Neural progenitor cell (in vitro differentiated cells): Measurements from ENCODE around the gene ZNF672.

ENCODE experiments used
- EZH2phosphoT487 ChIP-seq: fragments of 200-600 bp; sonication (generic); IDR thresholded peaks from 2 replicates; pipeline ENCODE4 v1.6.1; 2017; ENCODE audit warnings: antibody characterized with exemption
- TF ChIP-seq, protein P1 (sequence below): fragments of 200-600 bp; sonication (generic); IDR thresholded peaks from 2 replicates; pipeline ENCODE4 v1.5.1; 2017; ENCODE audit warnings: antibody characterized with exemption, mild to moderate bottlenecking

DNA sequence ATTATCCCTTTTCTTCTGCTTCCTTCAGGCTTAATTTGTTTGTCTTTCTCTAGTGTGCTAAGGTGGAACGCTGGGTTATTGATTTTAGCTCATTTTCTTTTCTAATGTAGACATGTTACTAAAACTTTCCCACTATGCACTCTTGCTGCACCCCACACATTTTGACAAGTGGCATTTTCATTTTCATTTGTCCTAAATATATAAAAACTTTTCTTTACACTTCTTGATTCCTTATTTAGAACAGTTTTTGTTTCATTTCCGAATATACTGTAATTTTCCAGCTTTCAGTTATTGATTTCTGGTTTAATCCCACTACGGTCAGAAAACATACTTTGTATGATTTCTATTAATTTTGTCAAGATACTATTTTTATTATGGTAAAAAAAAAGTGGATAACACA lies 37.6 kb upstream of the ZNF672 start:
- TF ChIP-seq, protein P1, sequence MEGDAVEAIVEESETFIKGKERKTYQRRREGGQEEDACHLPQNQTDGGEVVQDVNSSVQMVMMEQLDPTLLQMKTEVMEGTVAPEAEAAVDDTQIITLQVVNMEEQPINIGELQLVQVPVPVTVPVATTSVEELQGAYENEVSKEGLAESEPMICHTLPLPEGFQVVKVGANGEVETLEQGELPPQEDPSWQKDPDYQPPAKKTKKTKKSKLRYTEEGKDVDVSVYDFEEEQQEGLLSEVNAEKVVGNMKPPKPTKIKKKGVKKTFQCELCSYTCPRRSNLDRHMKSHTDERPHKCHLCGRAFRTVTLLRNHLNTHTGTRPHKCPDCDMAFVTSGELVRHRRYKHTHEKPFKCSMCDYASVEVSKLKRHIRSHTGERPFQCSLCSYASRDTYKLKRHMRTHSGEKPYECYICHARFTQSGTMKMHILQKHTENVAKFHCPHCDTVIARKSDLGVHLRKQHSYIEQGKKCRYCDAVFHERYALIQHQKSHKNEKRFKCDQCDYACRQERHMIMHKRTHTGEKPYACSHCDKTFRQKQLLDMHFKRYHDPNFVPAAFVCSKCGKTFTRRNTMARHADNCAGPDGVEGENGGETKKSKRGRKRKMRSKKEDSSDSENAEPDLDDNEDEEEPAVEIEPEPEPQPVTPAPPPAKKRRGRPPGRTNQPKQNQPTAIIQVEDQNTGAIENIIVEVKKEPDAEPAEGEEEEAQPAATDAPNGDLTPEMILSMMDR, result no peak
- TF ChIP-seq EZH2phosphoT487, result no peak
